H1 (cell line): ENCODE data around the gene DISC1. TPM values are rescaled to one million over a fixed set of nuclear protein-coding genes. Genes with fewer than 3 reads are reported as not detected.

Experiments used
- CTCF ChIA-PET: fragments of 300-600 bp; sonication (Branson Sonifier 250); formaldehyde crosslinking; loops from one replicate; lab custom pipeline; 2021; ENCODE audit not compliant: partially characterized antibody; lab: Charles Lee
- POLR2A ChIA-PET: fragments of 300-600 bp; sonication (Branson Sonifier 250); formaldehyde crosslinking; loops from one replicate; lab custom pipeline; 2021; ENCODE audit warnings: inconsistent platforms; ENCODE audit not compliant: partially characterized antibody; lab: Charles Lee
- DNase-seq, 2 experiments: peaks; one replicate each; pipeline versions ENCODE4 v3.0.0 to v3.0.0-alpha.2; 2010 to 2022; ENCODE audit warnings: low spot score in 2 of 2, low read depth in 1 of 2, mixed read lengths in 1 of 2
- FAIRE-seq: peaks from 2 replicates; lab custom pipeline; 2011; peaks lifted over from hg19 to GRCh38; lab: Jason Lieb, UNC
- H2AFZ ChIP-seq: 2 replicates; pipeline ENCODE4 v1.8.1; 2012; ENCODE audit warnings: low read length, inconsistent platforms
- H2AK5ac ChIP-seq: 2 replicates; pipeline ENCODE4 v1.6.1; 2013; ENCODE audit warnings: low read depth, low read length
- H2BK120ac ChIP-seq: replicated peaks from 2 replicates; pipeline ENCODE3; 2013; ENCODE audit warnings: low read depth, low read length, inconsistent platforms
- H2BK12ac ChIP-seq: 2 replicates; pipeline ENCODE4 v1.6.1; 2013; ENCODE audit warnings: low read depth, low read length
- H2BK15ac ChIP-seq: 2 replicates; pipeline ENCODE4 v1.6.1; 2013; ENCODE audit warnings: low read length
- H2BK20ac ChIP-seq: 2 replicates; pipeline ENCODE4 v1.6.1; 2013; ENCODE audit warnings: low read length
- H2BK5ac ChIP-seq: 2 replicates; pipeline ENCODE4 v1.6.1; 2013; ENCODE audit warnings: low read depth, low read length
- H3K14ac ChIP-seq: 2 replicates; pipeline ENCODE4 v1.6.1; 2013; ENCODE audit warnings: inconsistent platforms; ENCODE audit not compliant: insufficient read length
- H3K18ac ChIP-seq: 2 replicates; pipeline ENCODE4 v1.6.1; 2013; ENCODE audit warnings: low read length; ENCODE audit errors: extremely low read depth
- H3K23ac ChIP-seq: 2 replicates; pipeline ENCODE4 v1.6.1; 2013; ENCODE audit warnings: inconsistent platforms; ENCODE audit not compliant: insufficient read length
- H3K23me2 ChIP-seq: 2 replicates; pipeline ENCODE4 v1.6.1; 2013; ENCODE audit warnings: low read depth, low read length
- H3K27ac ChIP-seq: 2 replicates; pipeline ENCODE4 v1.6.1; 2011; ENCODE audit warnings: low read depth, low read length, inconsistent platforms
- H3K27me3 ChIP-seq, 4 experiments: replicated peaks in 1 of 4; 1 replicate in 1 of 4; 2 replicates in 3 of 4; pipeline versions ENCODE4 v1.6.1 to v1.8.1; 2011 to 2013; ENCODE audit warnings: low read length in 3 of 4, mild to moderate bottlenecking in 3 of 4, inconsistent platforms in 2 of 4, mixed read lengths in 2 of 4, moderate library complexity in 1 of 4; ENCODE audit not compliant: control insufficient read depth in 3 of 4, insufficient read depth in 3 of 4; ENCODE audit errors: extremely low read depth in 1 of 4
- H3K36me3 ChIP-seq, 4 experiments: 2 replicates each; pipeline versions ENCODE4 v1.6.1 to v1.8.1; 2011 to 2013; ENCODE audit warnings: mild to moderate bottlenecking in 4 of 4, low read length in 3 of 4, moderate library complexity in 2 of 4, control low read depth in 1 of 4, inconsistent platforms in 1 of 4; ENCODE audit not compliant: insufficient read depth in 4 of 4, control insufficient read depth in 2 of 4
- H3K4ac ChIP-seq: replicated peaks from 2 replicates; pipeline ENCODE3; 2013; ENCODE audit warnings: low read length, low read depth, mixed read lengths, inconsistent platforms; ENCODE audit not compliant: insufficient read length
- H3K4me1 ChIP-seq, 4 experiments: replicated peaks in 1 of 4; 1 replicate in 1 of 4; 2 replicates in 3 of 4; pipeline versions ENCODE4 v1.6.1 to v1.8.1; 2011 to 2013; ENCODE audit warnings: low read length in 3 of 4, inconsistent platforms in 2 of 4, mixed read lengths in 1 of 4; ENCODE audit not compliant: insufficient read depth in 4 of 4, control insufficient read depth in 3 of 4
- H3K4me2 ChIP-seq, 2 experiments: 2 replicates each; pipeline versions ENCODE4 v1.6.1 to v1.8.1; 2011 to 2013; ENCODE audit warnings: low read depth in 2 of 2, low read length in 2 of 2, control low read depth in 1 of 2, inconsistent platforms in 1 of 2, mild to moderate bottlenecking in 1 of 2; ENCODE audit not compliant: insufficient read depth in 1 of 2
- H3K4me3 ChIP-seq, 4 experiments: fragments of 200-600, 300-600 bp in 1 of 4; sonication (generic), shearing (Covaris generic), sonication (Bioruptor Twin) in 1 of 4; 2 replicates each; pipeline versions ENCODE4 v1.5.1 to v1.8.1; 2011 to 2016; ENCODE audit warnings: low read length in 4 of 4, low read depth in 3 of 4, control low read depth in 2 of 4, inconsistent platforms in 2 of 4, mild to moderate bottlenecking in 2 of 4, mixed read lengths in 1 of 4, moderate library complexity in 1 of 4; ENCODE audit not compliant: insufficient read depth in 2 of 4; ENCODE audit errors: extremely low read depth in 1 of 4
- H3K56ac ChIP-seq: replicated peaks from 2 replicates; pipeline ENCODE3; 2013; ENCODE audit warnings: low read depth, mild to moderate bottlenecking, mixed read lengths, low read length, inconsistent platforms; ENCODE audit not compliant: insufficient read length
- H3K79me1 ChIP-seq: 2 replicates; pipeline ENCODE4 v1.6.1; 2013; ENCODE audit warnings: low read depth, low read length, control low read depth
- H3K79me2 ChIP-seq, 2 experiments: 2 replicates each; pipeline versions ENCODE4 v1.6.1 to v1.8.1; 2012 to 2013; ENCODE audit warnings: low read length in 2 of 2, mild to moderate bottlenecking in 2 of 2, inconsistent platforms in 1 of 2; ENCODE audit not compliant: insufficient read depth in 2 of 2, control insufficient read depth in 1 of 2
- H3K9ac ChIP-seq, 4 experiments: replicated peaks in 1 of 4; 1 replicate in 1 of 4; 2 replicates in 3 of 4; pipeline versions ENCODE4 v1.6.1 to v1.8.1; 2011 to 2013; ENCODE audit warnings: low read depth in 3 of 4, low read length in 3 of 4, control low read depth in 2 of 4, mild to moderate bottlenecking in 2 of 4, moderate library complexity in 2 of 4, inconsistent platforms in 1 of 4; ENCODE audit errors: extremely low read depth in 1 of 4
- H3K9me3 ChIP-seq, 2 experiments: 2 replicates each; pipeline versions ENCODE4 v1.6.1 to v1.8.1; 2012 to 2013; ENCODE audit warnings: mild to moderate bottlenecking in 2 of 2, moderate library complexity in 2 of 2, control low read depth in 1 of 2, inconsistent platforms in 1 of 2, low read depth in 1 of 2, low read length in 1 of 2, mixed read lengths in 1 of 2; ENCODE audit not compliant: insufficient read depth in 2 of 2
- H4K20me1 ChIP-seq, 2 experiments: replicated peaks in 1 of 2; 2 replicates each; pipeline versions ENCODE3 to v1.8.1; 2011 to 2013; ENCODE audit warnings: inconsistent platforms in 2 of 2, low read length in 2 of 2, mild to moderate bottlenecking in 1 of 2; ENCODE audit not compliant: insufficient read depth in 2 of 2, control insufficient read depth in 1 of 2
- H4K5ac ChIP-seq: 2 replicates; pipeline ENCODE4 v1.6.1; 2013; ENCODE audit warnings: low read length, low read depth, mixed read lengths, inconsistent platforms; ENCODE audit not compliant: insufficient read length
- H4K8ac ChIP-seq: 2 replicates; pipeline ENCODE4 v1.8.0; 2013; ENCODE audit warnings: mild to moderate bottlenecking, moderate library complexity, low read length, inconsistent platforms; ENCODE audit not compliant: insufficient read depth; ENCODE audit errors: extremely low read depth
- H4K91ac ChIP-seq: replicated peaks from 2 replicates; pipeline ENCODE3; 2013; ENCODE audit warnings: low read length, mixed read lengths, inconsistent platforms; ENCODE audit not compliant: insufficient read length
- ASH2L ChIP-seq: fragments of 200-600, 300-600 bp; sonication (generic); IDR thresholded peaks from one replicate; pipeline ENCODE4 v1.7.1; 2017; ENCODE audit warnings: low read length
- CBX8 ChIP-seq: fragments of 300-800, 300-1000 bp; sonication (generic); IDR thresholded peaks from 2 replicates; pipeline ENCODE4 v1.7.1; 2016; ENCODE audit warnings: low read depth, low read length, borderline replicate concordance
- CHD1 ChIP-seq: IDR thresholded peaks from 2 replicates; pipeline ENCODE4 v1.6.1; 2012; ENCODE audit warnings: low read depth, low read length, improper control_type of control experiment
- EZH2 ChIP-seq: fragments of 200-600 bp; sonication (generic); IDR thresholded peaks from 2 replicates; pipeline ENCODE4 v1.7.1; 2012; ENCODE audit warnings: low read depth, mild to moderate bottlenecking, moderate library complexity, low read length, inconsistent platforms; ENCODE audit not compliant: severe bottlenecking
- KDM1A ChIP-seq: fragments of 200-600, 300-600 bp; sonication (generic); IDR thresholded peaks from 2 replicates; pipeline ENCODE4 v1.7.1; 2016; ENCODE audit warnings: mild to moderate bottlenecking, low read length, borderline replicate concordance
- RNF2 ChIP-seq: fragments of 200-900, 300-1000 bp; sonication (generic); IDR thresholded peaks from 2 replicates; pipeline ENCODE4 v1.7.1; 2016; ENCODE audit warnings: borderline replicate concordance, low read depth, mild to moderate bottlenecking, antibody characterized with exemption, low read length; ENCODE audit not compliant: poor library complexity, severe bottlenecking; ENCODE audit errors: missing control alignments
- SIN3A ChIP-seq, 2 experiments: IDR thresholded peaks in 1 of 2; conservative IDR thresholded peaks in 1 of 2; 2 replicates each; pipeline ENCODE4 v1.6.1; 2011 to 2012; ENCODE audit warnings: low read length in 2 of 2, improper control_type of control experiment in 1 of 2, low read depth in 1 of 2, mild to moderate bottlenecking in 1 of 2
- SRF ChIP-seq: IDR thresholded peaks from 2 replicates; pipeline ENCODE4 v1.6.1; 2011; ENCODE audit warnings: mild to moderate bottlenecking, low read depth, low read length, moderate library complexity
- TBP ChIP-seq: IDR thresholded peaks from 2 replicates; pipeline ENCODE4 v1.6.1; 2011; ENCODE audit warnings: low read depth, low read length, improper control_type of control experiment
- USF2 ChIP-seq: IDR thresholded peaks from 2 replicates; pipeline ENCODE4 v1.6.1; 2011; ENCODE audit warnings: low read length, improper control_type of control experiment
- ZNF274 ChIP-seq: IDR thresholded peaks from 2 replicates; pipeline ENCODE4 v1.7.0; 2012; ENCODE audit warnings: low read length, borderline replicate concordance; ENCODE audit errors: extremely low read depth
- WGBS, 2 experiments: shearing (Covaris generic) in 1 of 2; methylation state at CpG; one replicate each; pipeline versions ENCODE4 v1.1.6 to v1.1.7; 2013 to 2015; ENCODE audit warnings: low lambda C conversion rate in 2 of 2, mixed read lengths in 2 of 2, inconsistent platforms in 1 of 2, low coverage in 1 of 2, missing lambda C conversion rate in 1 of 2; ENCODE audit not compliant: insufficient replicate concordance in 2 of 2, insufficient coverage in 1 of 2, insufficient read length in 1 of 2; ENCODE audit errors: extremely low coverage in 1 of 2, missing lambda C conversion rate in 1 of 2; 5-methylcytosine and 5-hydroxymethylcytosine counted together
- polyA plus RNA-seq, 7 experiments: library from polyadenylated mRNA; depleted of rRNA in 3 of 7; stranded (reverse) in 5 of 7; unstranded in 2 of 7; fragments of >200 nt in 5 of 7; fragments of 200-250 nt in 2 of 7; gene quantifications; 1 replicate in 5 of 7; 2 replicates in 1 of 7; 4 replicates in 1 of 7; pipeline versions ENCODE4 v1.2.1 to v1.2.3, GENCODE V29; 2011 to 2013; ENCODE audit warnings: missing spikeins in 2 of 7, mixed read lengths in 2 of 7
- total RNA-seq: library from RNA; stranded (reverse); fragmentation: NEBNext Ultra II Directional; extraction: Animal tissue kit (Norgen Biotek cat#: 25700); gene quantifications from 2 replicates; pipeline ENCODE4 v1.2.1, GENCODE V29; 2021

The DISC1 gene
- total and polyA plus RNA-seq, 2 of the 8 experiments (the other 6 are each of a cell fraction or from before 2014, with no cell fraction given) = 1.1 to 3.5 TPM

- no peaks in the 10 kb centered on the region for H3K23me2 ChIP-seq
- H2BK15ac ChIP-seq = no peak overlapping the region
- peaks cover 0 to 3% (median 0%) of the 10 kb centered on the region in 4 experiments; a peak in 1 of 7 replicates for H3K4me1 ChIP-seq
- no peak overlapping the region for H3K9ac ChIP-seq
- no peak overlapping the region for H4K8ac ChIP-seq
- H2AFZ ChIP-seq = no peak overlapping the region
- DNase-seq = no peak
- no peak overlapping the region for H2BK20ac ChIP-seq
- 86% methylated on average over 9 of the region's 9 CpGs; no CpG with 5 or more reads in 1 of the 2 experiments for WGBS, 2 experiments
- H3K18ac ChIP-seq = no peak overlapping the region
- no peak overlapping the region for H3K4me2 ChIP-seq
- H4K5ac ChIP-seq = no peak overlapping the region
- H2AK5ac ChIP-seq = no peak overlapping the region
- FAIRE-seq = no peak
- H2BK120ac ChIP-seq = no peak overlapping the region
- no peaks in the 10 kb centered on the region for H4K20me1 ChIP-seq
- ChIA-PET CTCF (interaction anchor here (1.1 kb wide), 1 partner anchor 11 kb away, joined by 3 read pairs; no protein-coding TSS in a partner anchor), POLR2A (no interaction called here)
- no peaks in the 10 kb centered on the region for H3K79me1 ChIP-seq
- no peak overlapping the region for H3K14ac ChIP-seq
- H4K91ac ChIP-seq = no peak overlapping the region
- no peaks in the 10 kb centered on the region; a peak in 1 of 7 replicates for H3K27me3 ChIP-seq
- H3K4ac ChIP-seq = no peak overlapping the region
- no peak overlapping the region for H3K4me3 ChIP-seq
- no peaks in the 10 kb centered on the region for H3K79me2 ChIP-seq
- H3K23ac ChIP-seq = no peak overlapping the region
- H2BK12ac ChIP-seq = no peak overlapping the region
- no peak overlapping the region for H2BK5ac ChIP-seq
- no peak overlapping the region for H3K56ac ChIP-seq
- no peak overlapping the region for H3K27ac ChIP-seq
- no peaks in the 10 kb centered on the region for H3K36me3 ChIP-seq
- H3K9me3 ChIP-seq = no peaks in the 10 kb centered on the region
- TF ChIP-seq SRF (no peak), RNF2 (no peak), USF2 (no peak), ASH2L (no peak), SIN3A (conservative IDR thresholded peaks at IDR 0.05 in 1 of 2, IDR thresholded peaks at IDR 0.05 in 1 of 2; ENCODE audit: low read depth in 1 of 2, low read length in 2 of 2) (no peak), ZNF274 (no peak), KDM1A (no peak), CBX8 (no peak), CHD1 (no peak), EZH2 (no peak), TBP (no peak)
Measured at GRCh38 chr1:231778009-231778719, 151.6 kb downstream of the DISC1 start.
